ENCODE measurements around the gene CSTB.

DNA sequence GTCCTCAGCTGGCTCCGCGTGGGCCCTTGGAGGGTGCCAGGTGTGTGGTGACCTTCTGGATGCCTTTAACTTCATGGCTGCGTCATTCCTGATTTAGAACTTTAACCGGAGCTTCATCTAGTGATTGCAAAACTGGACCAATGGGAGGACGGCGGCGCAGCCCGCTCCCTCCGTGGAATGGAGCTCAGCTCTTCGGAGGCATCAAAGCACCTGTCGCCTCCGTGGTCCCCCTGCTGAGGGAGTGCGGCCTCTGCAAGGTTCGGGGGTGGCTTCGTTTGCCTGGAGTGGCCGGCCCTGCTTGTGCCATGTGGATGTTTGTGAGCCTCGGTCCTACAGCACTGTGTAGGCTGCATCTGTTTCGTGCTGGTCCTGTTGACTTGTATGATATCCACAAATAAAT is 14.2 kb downstream of the CSTB start:
- no peak for TF ChIP-seq EZH2 (IDR thresholded peaks at IDR 0.05)
- TF ChIP-seq, protein P1, sequence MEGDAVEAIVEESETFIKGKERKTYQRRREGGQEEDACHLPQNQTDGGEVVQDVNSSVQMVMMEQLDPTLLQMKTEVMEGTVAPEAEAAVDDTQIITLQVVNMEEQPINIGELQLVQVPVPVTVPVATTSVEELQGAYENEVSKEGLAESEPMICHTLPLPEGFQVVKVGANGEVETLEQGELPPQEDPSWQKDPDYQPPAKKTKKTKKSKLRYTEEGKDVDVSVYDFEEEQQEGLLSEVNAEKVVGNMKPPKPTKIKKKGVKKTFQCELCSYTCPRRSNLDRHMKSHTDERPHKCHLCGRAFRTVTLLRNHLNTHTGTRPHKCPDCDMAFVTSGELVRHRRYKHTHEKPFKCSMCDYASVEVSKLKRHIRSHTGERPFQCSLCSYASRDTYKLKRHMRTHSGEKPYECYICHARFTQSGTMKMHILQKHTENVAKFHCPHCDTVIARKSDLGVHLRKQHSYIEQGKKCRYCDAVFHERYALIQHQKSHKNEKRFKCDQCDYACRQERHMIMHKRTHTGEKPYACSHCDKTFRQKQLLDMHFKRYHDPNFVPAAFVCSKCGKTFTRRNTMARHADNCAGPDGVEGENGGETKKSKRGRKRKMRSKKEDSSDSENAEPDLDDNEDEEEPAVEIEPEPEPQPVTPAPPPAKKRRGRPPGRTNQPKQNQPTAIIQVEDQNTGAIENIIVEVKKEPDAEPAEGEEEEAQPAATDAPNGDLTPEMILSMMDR (IDR thresholded peaks at IDR 0.05) = no peak
